Measurements from ENCODE around the gene ALG14.

- TF ChIP-seq CTCF (IDR thresholded peaks at IDR 0.05) (no peak), POLR2A (IDR thresholded peaks at IDR 0.05) (no peak)
Observed at GRCh38 chr1:95069710-95070093, 3.0 kb downstream of the ALG14 start.
